PC-3 (cell line): Measurements from ENCODE around the gene ALG5.

Experiments
- CTCF ChIP-seq: fragments of 300-600 bp; sonication (generic); conservative IDR thresholded peaks from 2 replicates; pipeline ENCODE4 v1.5.1; 2017; ENCODE audit warnings: antibody characterized with exemption, low read depth, mild to moderate bottlenecking, low read length
- EZH2 ChIP-seq: fragments of 300-600 bp; sonication (generic); IDR thresholded peaks from one replicate; pipeline ENCODE4 v1.6.1; 2017; ENCODE audit warnings: antibody characterized with exemption, mild to moderate bottlenecking, low read length; ENCODE audit not compliant: unreplicated experiment
- EZH2phosphoT487 ChIP-seq: fragments of 300-600 bp; sonication (generic); IDR thresholded peaks from 2 replicates; pipeline ENCODE4 v1.6.1; 2018; ENCODE audit warnings: mild to moderate bottlenecking, antibody characterized with exemption, low read length, borderline replicate concordance

- TF ChIP-seq EZH2 = no peak
- no peak for TF ChIP-seq CTCF
- TF ChIP-seq EZH2phosphoT487 = no peak
These were observed 507 bp downstream of the ALG5 start for GRCh38 chr13:36998624-36999041.
